K562 (cell line): Measurements from ENCODE around the gene ZCCHC9. TPM values are rescaled to one million over a fixed set of nuclear protein-coding genes. Genes with fewer than 3 reads are reported as not detected.

ENCODE experiments used
- BRD4 ChIP-seq: fragments of 200-600 bp; sonication (generic); IDR thresholded peaks from 2 replicates; pipeline ENCODE4 v1.6.1; 2017; ENCODE audit warnings: inconsistent platforms
- CGGBP1 ChIP-seq: fragments of 250-450 bp; sonication (Bioruptor Pico); IDR thresholded peaks from 2 replicates; pipeline ENCODE4 v1.9.0; 2021; ENCODE audit warnings: mild to moderate bottlenecking
- CSDE1 ChIP-seq, 2 experiments: fragments of 450-650 bp; IDR thresholded peaks; 2 replicates each; pipeline ENCODE4 v1.6.1; 2016; ENCODE audit warnings: mild to moderate bottlenecking in 1 of 2
- FOXK1 ChIP-seq: sonication (generic); formaldehyde crosslinking; IDR thresholded peaks from 2 replicates; pipeline ENCODE4 v1.8.0; 2022; ENCODE audit warnings: missing genetic modification reagents, mild to moderate bottlenecking, borderline replicate concordance
- HDAC2 ChIP-seq: fragments of 450-650 bp; IDR thresholded peaks from 2 replicates; pipeline ENCODE4 v1.6.1; 2016; ENCODE audit warnings: mild to moderate bottlenecking
- JUN ChIP-seq, 2 experiments: sonication (generic) in 1 of 2; formaldehyde crosslinking in 1 of 2; IDR thresholded peaks; 2 replicates each; pipeline versions ENCODE4 v1.6.1 to v1.8.0; 2012 to 2022; ENCODE audit warnings: borderline replicate concordance in 2 of 2, mild to moderate bottlenecking in 2 of 2, improper control_type of control experiment in 1 of 2, low read depth in 1 of 2, low read length in 1 of 2, missing genetic modification reagents in 1 of 2
- KDM5B ChIP-seq: fragments of 200-600 bp; sonication (generic); IDR thresholded peaks from 2 replicates; pipeline ENCODE4 v1.6.1; 2012; ENCODE audit warnings: low read depth, mild to moderate bottlenecking, moderate library complexity, low read length, control low read depth, inconsistent platforms; ENCODE audit not compliant: insufficient replicate concordance
- MCM5 ChIP-seq: fragments of 450-650 bp; IDR thresholded peaks from 2 replicates; pipeline ENCODE4 v1.6.1; 2016; ENCODE audit warnings: low read depth
- MTA2 ChIP-seq: fragments of 450-650 bp; IDR thresholded peaks from 2 replicates; pipeline ENCODE4 v1.6.1; 2016; ENCODE audit warnings: low read depth
- MYBL2 ChIP-seq, 2 experiments: fragments of 450-650 bp in 1 of 2; sonication (generic) in 1 of 2; formaldehyde crosslinking in 1 of 2; IDR thresholded peaks; 2 replicates each; pipeline versions ENCODE4 v1.6.1 to v1.8.1; 2017 to 2022; ENCODE audit warnings: borderline replicate concordance in 1 of 2, inconsistent platforms in 1 of 2, low read depth in 1 of 2, mild to moderate bottlenecking in 1 of 2, missing genetic modification reagents in 1 of 2, moderate library complexity in 1 of 2
- MYC ChIP-seq, 2 experiments: fragments of 250-450 bp in 1 of 2; sonication (Bioruptor Pico) in 1 of 2; IDR thresholded peaks; 2 replicates each; pipeline versions ENCODE4 v1.5.1 to v1.6.1; 2012 to 2021; ENCODE audit warnings: low read depth in 2 of 2, borderline replicate concordance in 1 of 2, improper control_type of control experiment in 1 of 2, low read length in 1 of 2, mild to moderate bottlenecking in 1 of 2, moderate library complexity in 1 of 2
- NCOA6 ChIP-seq: fragments of 450-650 bp; IDR thresholded peaks from 2 replicates; pipeline ENCODE4 v1.6.1; 2017; ENCODE audit warnings: mild to moderate bottlenecking
- NONO ChIP-seq, 2 experiments: fragments of 200-400 bp in 1 of 2; fragments of 450-650 bp in 1 of 2; formaldehyde crosslinking in 1 of 2; IDR thresholded peaks; 2 replicates each; pipeline ENCODE4 v1.6.1; 2017; ENCODE audit warnings: low read depth in 2 of 2, mild to moderate bottlenecking in 2 of 2, moderate library complexity in 2 of 2, low read length in 1 of 2
- PRMT5 ChIP-seq: sonication (generic); formaldehyde crosslinking; IDR thresholded peaks from 2 replicates; pipeline ENCODE4 v1.5.0; 2020; ENCODE audit warnings: missing genetic modification reagents
- RBFOX2 ChIP-seq: fragments of 200-400 bp; formaldehyde crosslinking; IDR thresholded peaks from 2 replicates; pipeline ENCODE4 v1.6.1; 2017; ENCODE audit warnings: low read depth, mild to moderate bottlenecking, low read length, moderate library complexity
- SNRNP70 ChIP-seq: fragments of 200-400 bp; formaldehyde crosslinking; optimal IDR thresholded peaks from 2 replicates; pipeline ENCODE3; 2017; ENCODE audit warnings: low read depth, low read length
- SUPT5H ChIP-seq: fragments of 450-650 bp; IDR thresholded peaks from 2 replicates; pipeline ENCODE4 v1.6.1; 2016
- TAF1 ChIP-seq: IDR thresholded peaks from 2 replicates; pipeline ENCODE4 v1.6.1; 2011; ENCODE audit warnings: mild to moderate bottlenecking, low read length, moderate library complexity; ENCODE audit not compliant: insufficient read depth, control insufficient read depth, severe bottlenecking; ENCODE audit errors: extremely low read depth
- TCF15 ChIP-seq: fragments of 250-450 bp; sonication (Bioruptor Pico); IDR thresholded peaks from 2 replicates; pipeline ENCODE4 v1.8.0; 2022; ENCODE audit warnings: moderate library complexity, mild to moderate bottlenecking, inconsistent platforms
- TFE3 ChIP-seq: fragments of 450-650 bp; formaldehyde crosslinking; IDR thresholded peaks from 2 replicates; pipeline ENCODE4 v1.4.0; 2020; ENCODE audit warnings: mild to moderate bottlenecking, mixed read lengths
- U2AF2 ChIP-seq: fragments of 200-400 bp; formaldehyde crosslinking; optimal IDR thresholded peaks from 2 replicates; pipeline ENCODE3; 2017; ENCODE audit warnings: low read depth, mild to moderate bottlenecking, low read length
- ZBTB9 ChIP-seq: fragments of 450-650 bp; formaldehyde crosslinking; IDR thresholded peaks from 2 replicates; pipeline ENCODE4 v1.4.0; 2020; ENCODE audit warnings: mild to moderate bottlenecking, moderate library complexity
- ZNF324 ChIP-seq: fragments of 250-450 bp; sonication (Bioruptor Pico); IDR thresholded peaks from 2 replicates; pipeline ENCODE4 v1.4.0; 2020; ENCODE audit warnings: mild to moderate bottlenecking
- ZNF586 ChIP-seq: fragments of 450-650 bp; formaldehyde crosslinking; conservative IDR thresholded peaks from 2 replicates; pipeline ENCODE4 v1.4.0; 2020; ENCODE audit warnings: mild to moderate bottlenecking, moderate library complexity
- ZNF830 ChIP-seq: fragments of 250-450 bp; sonication (Bioruptor Pico); IDR thresholded peaks from 2 replicates; pipeline ENCODE4 v1.5.0; 2021; ENCODE audit warnings: mild to moderate bottlenecking
- polyA plus RNA-seq, 8 experiments: library from polyadenylated mRNA; depleted of rRNA in 4 of 8; stranded (reverse) in 5 of 8; unstranded in 3 of 8; fragments of >200 nt; fragmentation: Nextera tagmentation in 2 of 8; fragmentation: Illumina TruSeq in 1 of 8; extraction: Ambion mirVana in 2 of 8; extraction: Trizol in 1 of 8; gene quantifications; 2 replicates each; pipeline versions ENCODE4 v1.2.1 to v1.2.3, GENCODE V29; 2011 to 2014; ENCODE audit warnings: inconsistent platforms in 1 of 8, missing spikeins in 1 of 8
- total RNA-seq, 7 experiments: library from RNA; depleted of rRNA in 6 of 7; stranded (reverse); fragments of >200 nt in 6 of 7; fragmentation: Illumina TruSeq in 2 of 7; extraction: Trizol in 2 of 7; gene quantifications; 2 replicates each; pipeline versions ENCODE4 v1.2.1 to v1.2.3, GENCODE V29; 2011 to 2021; ENCODE audit warnings: low replicate concordance in 1 of 7

Gene ZCCHC9
- total and polyA plus RNA-seq, 9 of the 15 experiments (the other 6 are each of a cell fraction or from before 2014, with no cell fraction given) = 40.3 to 95.3 (median 59.9) TPM

GRCh38 chr5:81301271-81302015 is at the start of gene ZCCHC9 (continued):
- no peak for TF ChIP-seq MCM5
- TF ChIP-seq KDM5B = peak; percentile 97
- TF ChIP-seq CSDE1 (IDR thresholded peaks at IDR 0.05) = peak in 1 of 2 experiments; percentile 68; a peak in 2 of 4 replicates
- TF ChIP-seq TCF15 (CRISPR knock-in tag) = no peak
- TF ChIP-seq PRMT5 = no peak
- no peak; a peak in 1 of 4 replicates for TF ChIP-seq NONO (IDR thresholded peaks at IDR 0.05; ENCODE audit: low read depth in 2 of 2, low read length in 1 of 2)
- TF ChIP-seq NCOA6 = no peak
- no peak for TF ChIP-seq BRD4
- no peak for TF ChIP-seq SNRNP70
- no peak for TF ChIP-seq MTA2
- TF ChIP-seq ZNF586 (CRISPR knock-in tag) = no peak
- TF ChIP-seq JUN (IDR thresholded peaks at IDR 0.05; ENCODE audit: borderline replicate concordance, low read depth, low read length) = no peak
- no peak for TF ChIP-seq JUN (CRISPR knock-in tag; IDR thresholded peaks at IDR 0.05; ENCODE audit: borderline replicate concordance)
- no peak for TF ChIP-seq CGGBP1
- TF ChIP-seq SUPT5H = peak; percentile 96
- no peak for TF ChIP-seq U2AF2
- no peak; the same call in 1 of the 2 replicates for TF ChIP-seq MYC (IDR thresholded peaks at IDR 0.05; ENCODE audit: low read depth, low read length)
- TF ChIP-seq MYC (CRISPR knock-in tag; IDR thresholded peaks at IDR 0.05; ENCODE audit: borderline replicate concordance, low read depth) = no peak
- no peak for TF ChIP-seq MYBL2 (IDR thresholded peaks at IDR 0.05; ENCODE audit: low read depth)
- TF ChIP-seq MYBL2 (CRISPR knock-in tag; IDR thresholded peaks at IDR 0.05; ENCODE audit: borderline replicate concordance) = no peak
- TF ChIP-seq RBFOX2 = peak; percentile 98
- no peak for TF ChIP-seq ZNF324 (CRISPR knock-in tag)
- TF ChIP-seq TAF1 = peak; percentile 94
- no peak for TF ChIP-seq ZBTB9
- no peak for TF ChIP-seq TFE3
- TF ChIP-seq HDAC2 = no peak; the same call in none of the 2 replicates
- TF ChIP-seq ZNF830 (CRISPR knock-in tag) = no peak
- TF ChIP-seq FOXK1 = no peak
